ENCODE results near the gene ARRB1. TPM values are rescaled to one million over a fixed set of nuclear protein-coding genes. Genes with fewer than 3 reads are reported as not detected.
"Not testable (repeated sequence)": the region's sequence is repeated elsewhere in the genome, so short reads cannot be mapped to it uniquely, and the experiment has no call there.

The ARRB1 gene
- total RNA-seq, 4 donors from 2014 or later, result 34.7 to 75.0 (median 58.1) TPM

- ATAC-seq (ENCODE audit: low FRiP score) (no peak), DNase-seq (ENCODE audit: low spot score) (no peak)
Measured at GRCh38 chr11:75334402-75334891, 17.0 kb downstream of the ARRB1 start.

DNA sequence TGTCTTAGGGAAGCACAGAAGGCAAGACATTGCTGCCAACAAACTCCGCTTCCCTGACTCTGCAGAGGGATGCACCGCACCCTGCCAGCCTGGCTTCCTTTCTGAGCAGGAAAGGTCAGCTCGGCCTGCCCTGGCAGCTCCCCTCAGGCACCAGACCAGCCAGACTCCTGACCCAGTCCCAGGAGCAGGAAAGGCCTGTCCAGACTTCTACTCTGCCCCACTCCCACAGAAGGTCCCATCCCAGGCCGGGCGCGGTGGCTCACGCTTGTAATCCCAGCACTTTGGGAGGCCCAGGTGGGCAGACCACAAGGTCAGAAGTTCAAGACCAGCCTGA lies 17.7 kb downstream of the ARRB1 start:
- no peak for DNase-seq (ENCODE audit: low spot score)
- TF ChIP-seq, protein P1, sequence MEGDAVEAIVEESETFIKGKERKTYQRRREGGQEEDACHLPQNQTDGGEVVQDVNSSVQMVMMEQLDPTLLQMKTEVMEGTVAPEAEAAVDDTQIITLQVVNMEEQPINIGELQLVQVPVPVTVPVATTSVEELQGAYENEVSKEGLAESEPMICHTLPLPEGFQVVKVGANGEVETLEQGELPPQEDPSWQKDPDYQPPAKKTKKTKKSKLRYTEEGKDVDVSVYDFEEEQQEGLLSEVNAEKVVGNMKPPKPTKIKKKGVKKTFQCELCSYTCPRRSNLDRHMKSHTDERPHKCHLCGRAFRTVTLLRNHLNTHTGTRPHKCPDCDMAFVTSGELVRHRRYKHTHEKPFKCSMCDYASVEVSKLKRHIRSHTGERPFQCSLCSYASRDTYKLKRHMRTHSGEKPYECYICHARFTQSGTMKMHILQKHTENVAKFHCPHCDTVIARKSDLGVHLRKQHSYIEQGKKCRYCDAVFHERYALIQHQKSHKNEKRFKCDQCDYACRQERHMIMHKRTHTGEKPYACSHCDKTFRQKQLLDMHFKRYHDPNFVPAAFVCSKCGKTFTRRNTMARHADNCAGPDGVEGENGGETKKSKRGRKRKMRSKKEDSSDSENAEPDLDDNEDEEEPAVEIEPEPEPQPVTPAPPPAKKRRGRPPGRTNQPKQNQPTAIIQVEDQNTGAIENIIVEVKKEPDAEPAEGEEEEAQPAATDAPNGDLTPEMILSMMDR (IDR thresholded peaks at IDR 0.05), result no peak
- ATAC-seq (ENCODE audit: low FRiP score), result no peak

More at GRCh38 chr11:75334402-75334891, 17.0 kb downstream of the ARRB1 start:
- TF ChIP-seq, protein P1 (IDR thresholded peaks at IDR 0.05), result no peak

- ATAC-seq (ENCODE audit: low FRiP score) (no peak), DNase-seq (ENCODE audit: low spot score) (no peak)
- TF ChIP-seq, protein P1 (IDR thresholded peaks at IDR 0.05), result no peak
Measured at GRCh38 chr11:75333022-75333806, 18.2 kb downstream of the ARRB1 start.

- not testable (repeated sequence) for DNase-seq (ENCODE audit: low spot score); ATAC-seq (ENCODE audit: low FRiP score)
Measured at GRCh38 chr11:75331761-75332160, 19.7 kb downstream of the ARRB1 start.

DNA sequence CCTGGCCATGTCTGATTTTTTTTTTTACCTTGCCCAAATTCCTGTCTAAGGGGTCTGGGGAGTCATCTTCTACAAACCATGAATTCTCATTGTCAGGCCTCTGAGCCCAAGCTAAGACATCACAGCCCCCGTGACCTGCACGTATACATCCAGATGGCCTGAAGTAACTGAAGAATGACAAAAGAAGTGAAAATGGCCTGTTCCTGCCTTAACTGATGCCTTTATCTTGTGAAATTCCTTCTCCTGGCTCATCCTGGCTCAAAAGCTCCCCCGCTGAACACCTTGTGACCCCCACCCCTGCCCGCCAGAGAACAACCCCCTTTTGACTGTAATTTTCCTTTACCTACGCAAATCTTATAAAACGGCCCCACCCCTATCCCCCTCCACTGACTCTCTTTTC lies 20.2 kb downstream of the ARRB1 start:
- not testable (repeated sequence) for ATAC-seq (ENCODE audit: low FRiP score); DNase-seq (ENCODE audit: low spot score)

- not testable (repeated sequence) for ATAC-seq (ENCODE audit: low FRiP score); DNase-seq (ENCODE audit: low spot score)
Measured at GRCh38 chr11:75330886-75331285, 20.6 kb downstream of the ARRB1 start.

- ATAC-seq (ENCODE audit: low FRiP score), result no peak
- DNase-seq (ENCODE audit: low spot score), result no peak
- TF ChIP-seq, protein P1 (IDR thresholded peaks at IDR 0.05), result no peak
Measured at GRCh38 chr11:75330291-75330690, 21.2 kb downstream of the ARRB1 start.

DNA sequence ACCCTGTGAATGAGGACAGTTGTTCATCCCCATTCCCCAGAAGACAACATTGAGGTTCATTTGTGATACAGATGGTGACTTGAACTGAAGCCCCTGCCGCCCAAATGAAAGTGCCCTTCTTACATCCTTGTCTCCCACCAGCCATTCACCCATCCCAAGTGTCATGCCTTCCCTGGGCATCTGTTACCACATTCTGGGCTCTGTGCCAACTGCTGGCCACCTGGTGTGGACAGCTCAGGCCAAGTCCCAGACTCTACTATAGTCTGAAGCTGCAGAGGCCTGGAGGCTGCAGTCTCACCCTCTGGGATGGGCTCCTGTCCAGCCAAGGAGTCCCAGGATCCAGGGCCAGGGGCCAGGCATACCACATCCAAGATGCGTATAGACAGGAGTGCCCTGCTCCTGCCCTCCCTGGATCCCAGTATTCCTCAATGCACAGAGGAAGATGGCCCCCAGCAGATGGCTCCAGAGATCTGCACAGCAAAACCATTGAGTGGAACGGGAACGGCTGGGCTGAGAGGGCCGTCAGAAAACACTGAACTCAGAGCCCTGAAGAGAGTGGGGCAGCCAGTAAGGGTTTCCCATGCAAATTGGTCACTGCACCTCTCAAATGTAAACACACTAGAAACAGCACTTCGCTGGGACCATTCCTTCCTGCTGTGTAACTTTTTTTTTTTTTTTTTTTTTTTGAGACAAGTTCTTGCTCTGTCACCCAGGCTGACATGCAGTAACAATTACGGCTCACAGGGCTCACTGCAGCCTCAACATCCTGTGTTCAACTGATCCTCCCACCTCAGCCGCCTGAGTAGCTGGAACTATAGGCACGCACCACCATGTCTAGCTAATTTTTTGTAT lies 22.8 kb downstream of the ARRB1 start:
- TF ChIP-seq, protein P1 (IDR thresholded peaks at IDR 0.05), result peak in 1 of 3 donors; percentile 58
- peak; percentile 52 for ATAC-seq (ENCODE audit: low FRiP score)
- no peak for DNase-seq (ENCODE audit: low spot score)

All from omental fat pad (tissue), 4 donors.